GM12878 (cell line): ENCODE results near the gene GGACT. TPM values are rescaled to one million over a fixed set of nuclear protein-coding genes. Genes with fewer than 3 reads are reported as not detected.

Experiments used
- ATAC-seq: fragments of 200-7000 bp; cut with Tn5 transposase; 3 replicates; pipeline ENCODE4 v1.9.1; 2020; ENCODE audit warnings: mild to moderate bottlenecking, moderate library complexity
- BruUV-seq: library from RNA; stranded (reverse); fragments of 400-500 nt; replicated peaks from 2 replicates; lab custom pipeline; 2021; lab: Mats Ljungman, UMichigan
- CTCF ChIA-PET: fragments of 300-600 bp; sonication (Branson Sonifier 250); formaldehyde crosslinking; extraction: SDS; loops from one replicate; lab custom pipeline; 2021; ENCODE audit warnings: inconsistent platforms; lab: Yijun Ruan, JAX
- POLR2A ChIA-PET: fragments of 350-600 bp; formaldehyde crosslinking; extraction: SDS; loops from one replicate; lab custom pipeline; 2021; ENCODE audit warnings: inconsistent platforms; lab: Charles Lee
- RAD21 ChIA-PET: fragments of 300-600 bp; sonication (Branson Sonifier 250); formaldehyde crosslinking; loops from one replicate; lab custom pipeline; 2023; ENCODE audit warnings: antibody characterized with exemption; ENCODE audit not compliant: unreplicated experiment; lab: Charles Lee
- SMC1A ChIA-PET: fragments of 300-600 bp; sonication (Branson Sonifier 250); formaldehyde crosslinking; loops from one replicate; lab custom pipeline; 2023; ENCODE audit not compliant: unreplicated experiment, uncharacterized antibody; lab: Charles Lee
- DNase-seq: peaks from one replicate; pipeline ENCODE4 v3.0.0-alpha.2; 2011; ENCODE audit warnings: low read depth, low spot score
- FAIRE-seq: peaks from 3 replicates; lab custom pipeline; 2011; peaks lifted over from hg19 to GRCh38; lab: Jason Lieb, UNC
- H2AFZ ChIP-seq: 2 replicates; pipeline ENCODE4 v1.6.0; 2011; ENCODE audit warnings: low read depth, low read length, control low read depth; ENCODE audit not compliant: control insufficient read depth
- H3K27ac ChIP-seq: 2 replicates; pipeline ENCODE4 v1.5.1; 2011; ENCODE audit warnings: control low read depth; ENCODE audit not compliant: control insufficient read depth, insufficient read depth
- H3K27me3 ChIP-seq, 2 experiments: replicated peaks in 1 of 2; 2 replicates each; pipeline versions ENCODE4 v1.6.0 to v1.6.1; 2011; ENCODE audit warnings: low read length in 1 of 2; ENCODE audit not compliant: control insufficient read depth in 2 of 2, insufficient read depth in 2 of 2
- H3K36me3 ChIP-seq, 2 experiments: 2 replicates each; pipeline ENCODE4 v1.5.1; 2011; ENCODE audit warnings: low read length in 1 of 2; ENCODE audit not compliant: control insufficient read depth in 2 of 2, insufficient read depth in 2 of 2
- H3K4me1 ChIP-seq: 2 replicates; pipeline ENCODE4 v1.6.1; 2011; ENCODE audit warnings: mild to moderate bottlenecking, low read length, moderate library complexity, mixed read lengths; ENCODE audit not compliant: control insufficient read depth, insufficient read depth
- H3K4me2 ChIP-seq: 2 replicates; pipeline ENCODE4 v1.6.0; 2011; ENCODE audit warnings: control low read depth; ENCODE audit not compliant: control insufficient read depth, insufficient read depth
- H3K4me3 ChIP-seq: fragments of 200-600 bp; sonication (generic); 2 replicates; pipeline ENCODE4 v1.5.1; 2016
- H3K79me2 ChIP-seq: 2 replicates; pipeline ENCODE4 v1.6.0; 2011; ENCODE audit warnings: low read length; ENCODE audit not compliant: control insufficient read depth, insufficient read depth
- H3K9ac ChIP-seq: 2 replicates; pipeline ENCODE4 v1.8.0; 2011; ENCODE audit warnings: low read length, control low read depth, mixed read lengths; ENCODE audit not compliant: control insufficient read depth, insufficient read depth
- H3K9me3 ChIP-seq: replicated peaks from 3 replicates; pipeline ENCODE4 v1.5.1; 2011; ENCODE audit warnings: mild to moderate bottlenecking, low read length; ENCODE audit not compliant: control insufficient read depth, insufficient read depth
- H4K20me1 ChIP-seq: 2 replicates; pipeline ENCODE4 v1.6.0; 2011; ENCODE audit not compliant: control insufficient read depth, insufficient read depth
- CBX5 ChIP-seq: sonication (generic); IDR thresholded peaks from 2 replicates; pipeline ENCODE4 v1.6.1; 2016; ENCODE audit warnings: low read depth, moderate library complexity, mild to moderate bottlenecking, inconsistent platforms
- EGR1 ChIP-seq, 2 experiments: IDR thresholded peaks; 1 replicate in 1 of 2; 2 replicates in 1 of 2; pipeline ENCODE4 v1.6.1; 2011 to 2012; ENCODE audit warnings: low read depth in 2 of 2, low read length in 2 of 2, borderline replicate concordance in 1 of 2, mild to moderate bottlenecking in 1 of 2, moderate library complexity in 1 of 2
- IKZF1 ChIP-seq: fragments of 450-650 bp; conservative IDR thresholded peaks from 2 replicates; pipeline ENCODE4 v1.6.1; 2017; ENCODE audit warnings: antibody characterized with exemption, mild to moderate bottlenecking
- KAT2A ChIP-seq: conservative IDR thresholded peaks from 2 replicates; pipeline ENCODE4 v1.6.1; 2011; ENCODE audit warnings: low read depth, low read length; ENCODE audit not compliant: control insufficient read depth
- MEF2A ChIP-seq: IDR thresholded peaks from 2 replicates; pipeline ENCODE4 v1.6.1; 2011; ENCODE audit warnings: low read depth, mild to moderate bottlenecking, low read length, moderate library complexity; ENCODE audit not compliant: insufficient read depth
- MXI1 ChIP-seq: fragments of 150-350 bp; IDR thresholded peaks from 2 replicates; pipeline ENCODE4 v1.6.1; 2011; ENCODE audit warnings: low read depth, mild to moderate bottlenecking, inconsistent platforms, low read length, improper control_type of control experiment
- MYB ChIP-seq: fragments of 150-350 bp; IDR thresholded peaks from 2 replicates; pipeline ENCODE4 v1.6.1; 2014; ENCODE audit warnings: mild to moderate bottlenecking, low read depth, low read length, borderline replicate concordance
- POLR2AphosphoS5 ChIP-seq: IDR thresholded peaks from 2 replicates; pipeline ENCODE4 v1.6.1; 2011; ENCODE audit warnings: mild to moderate bottlenecking, low read length, inconsistent platforms
- RUNX3 ChIP-seq: IDR thresholded peaks from 2 replicates; pipeline ENCODE4 v1.6.1; 2012; ENCODE audit warnings: low read length, inconsistent platforms
- SMAD5 ChIP-seq: IDR thresholded peaks from 2 replicates; pipeline ENCODE4 v1.6.1; 2016; ENCODE audit warnings: antibody characterized with exemption, low read depth
- SRF ChIP-seq, 2 experiments: IDR thresholded peaks; 2 replicates each; pipeline ENCODE4 v1.6.1; 2011; ENCODE audit warnings: low read depth in 2 of 2, low read length in 2 of 2, mild to moderate bottlenecking in 1 of 2, moderate library complexity in 1 of 2
- TAF1 ChIP-seq: IDR thresholded peaks from 2 replicates; pipeline ENCODE4 v1.6.1; 2011; ENCODE audit warnings: mild to moderate bottlenecking, low read depth, low read length, borderline replicate concordance
- YBX1 ChIP-seq: fragments of 450-650 bp; IDR thresholded peaks from 2 replicates; pipeline ENCODE4 v1.6.1; 2016; ENCODE audit warnings: antibody characterized with exemption
- ZBED1 ChIP-seq: IDR thresholded peaks from 2 replicates; pipeline ENCODE4 v1.6.1; 2016; ENCODE audit warnings: borderline replicate concordance
- ZNF384 ChIP-seq: IDR thresholded peaks from 2 replicates; pipeline ENCODE4 v1.6.1; 2012; ENCODE audit warnings: low read depth, mild to moderate bottlenecking, low read length, improper control_type of control experiment, borderline replicate concordance
- ZZZ3 ChIP-seq: IDR thresholded peaks from 2 replicates; pipeline ENCODE4 v1.6.1; 2011; ENCODE audit warnings: low read depth; ENCODE audit not compliant: control insufficient read depth, insufficient read length
- WGBS: methylation state at CpG from one replicate; pipeline ENCODE4 v1.1.6; 2016; ENCODE audit warnings: low lambda C conversion rate; ENCODE audit not compliant: insufficient replicate concordance, insufficient coverage; ENCODE audit errors: missing lambda C conversion rate; 5-methylcytosine and 5-hydroxymethylcytosine counted together
- in situ Hi-C: fragments of 300-500 bp; cut with MboI; formaldehyde crosslinking; loops from 9 replicates; pipeline ENCODE4 v1.14.3; 2018; ENCODE audit warnings: mixed read lengths
- intact Hi-C: fragments of 100-400 bp; cut with micrococcal nuclease; formaldehyde crosslinking; loops from one replicate; pipeline ENCODE4 v1.14.2; 2022; ENCODE audit not compliant: unreplicated experiment
- polyA plus RNA-seq, 11 experiments: library from polyadenylated mRNA; depleted of rRNA in 4 of 11; unstranded in 6 of 11; stranded (reverse) in 5 of 11; fragments of >200 nt; fragmentation: Nextera tagmentation in 4 of 11; fragmentation: Illumina TruSeq in 1 of 11; extraction: Ambion mirVana in 4 of 11; extraction: Trizol in 1 of 11; gene quantifications; 1 replicate in 1 of 11; 2 replicates in 10 of 11; pipeline versions ENCODE4 v1.2.1 to v1.2.3, GENCODE V29; 2011 to 2016; ENCODE audit warnings: inconsistent platforms in 2 of 11, missing spikeins in 2 of 11, low read depth in 1 of 11
- total RNA-seq, 4 experiments: library from RNA; depleted of rRNA in 3 of 4; stranded (reverse); fragments of >200 nt in 3 of 4; fragmentation: Illumina TruSeq in 1 of 4; extraction: Trizol in 1 of 4; gene quantifications; 2 replicates each; pipeline versions ENCODE4 v1.2.1 to v1.2.3, GENCODE V29; 2013 to 2021
- TF ChIP-seq, protein P1 (sequence below): IDR thresholded peaks from 2 replicates; pipeline ENCODE4 v1.6.1; 2012; ENCODE audit warnings: low read depth, low read length, improper control_type of control experiment
- TF ChIP-seq, protein P2 (sequence below): fragments of 450-650 bp; IDR thresholded peaks from 2 replicates; pipeline ENCODE4 v1.6.1; 2018; ENCODE audit warnings: mild to moderate bottlenecking, low read depth, moderate library complexity; ENCODE audit not compliant: partially characterized antibody
- TF ChIP-seq, protein P3 (sequence below): fragments of 450-650 bp; formaldehyde crosslinking; IDR thresholded peaks from 2 replicates; pipeline ENCODE4 v1.4.0; 2020; ENCODE audit warnings: mild to moderate bottlenecking, moderate library complexity

GGACT gene
- total and polyA plus RNA-seq, 10 of the 15 experiments (the other 5 are each of a cell fraction or from before 2014, with no cell fraction given), result 0.61 to 8.8 (median 4.2) TPM

DNA sequence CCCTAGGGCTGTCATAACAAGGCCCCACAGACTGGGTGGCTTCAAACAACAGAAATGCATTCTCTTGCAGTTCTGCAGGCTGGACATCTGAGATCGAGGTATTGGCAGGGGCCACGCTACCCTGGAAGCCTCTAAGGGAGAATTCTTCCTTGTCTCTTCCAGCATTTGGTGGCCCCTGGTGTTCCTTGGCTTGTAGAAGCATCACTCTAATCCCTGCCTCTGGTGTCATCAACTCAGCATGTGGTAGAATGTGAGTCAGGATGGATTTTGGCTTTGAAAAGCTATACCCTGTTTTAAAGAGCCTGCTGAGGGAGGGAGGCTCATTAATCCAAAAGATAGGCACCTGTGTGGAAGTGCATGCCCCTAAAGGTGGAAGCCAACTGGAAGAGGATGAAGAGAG is 7.9 kb upstream of the GGACT start:
- WGBS, result 63% methylated on average over 2 of the region's 2 CpGs
- H3K9me3 ChIP-seq, result no peaks in the 10 kb centered on the region
- H3K4me2 ChIP-seq, result no peak overlapping the region
- no peak overlapping the region for H3K4me3 ChIP-seq
- ATAC-seq (no peak), FAIRE-seq (no peak), DNase-seq (no peak)
- ChIA-PET RAD21 (no interaction called here), SMC1A (interaction anchor here (1.5 kb wide), 1 partner anchor 9 kb away, joined by 4 read pairs; no protein-coding TSS in a partner anchor), CTCF (interaction anchor here (1.6 kb wide), 1 partner anchor 21 kb away, joined by 3 read pairs; no protein-coding TSS in a partner anchor), POLR2A (no interaction called here)
- no peak overlapping the region for H2AFZ ChIP-seq
- intact Hi-C loops (no loop called here), in situ Hi-C loops (no loop called here)
- H3K4me1 ChIP-seq, result no peaks in the 10 kb centered on the region
- H3K36me3 ChIP-seq, result no peaks in the 10 kb centered on the region
- no peaks in the 10 kb centered on the region for H3K79me2 ChIP-seq
- no TSS peak for BruUV-seq
- no peaks in the 10 kb centered on the region for H4K20me1 ChIP-seq
- no peaks in the 10 kb centered on the region for H3K27me3 ChIP-seq
- H3K27ac ChIP-seq, result no peak overlapping the region
- no peak overlapping the region for H3K9ac ChIP-seq
- TF ChIP-seq KAT2A (no peak), ZZZ3 (no peak), MXI1 (no peak), RUNX3 (no peak), SRF (IDR thresholded peaks at IDR 0.05; ENCODE audit: low read depth in 2 of 2, low read length in 2 of 2) (no peak), ZNF384 (no peak), TAF1 (no peak), IKZF1 (no peak), CBX5 (no peak), ZBED1 (no peak), MYB (no peak), POLR2AphosphoS5 (no peak), EGR1 (IDR thresholded peaks at IDR 0.05; ENCODE audit: borderline replicate concordance in 1 of 2, low read depth in 2 of 2, low read length in 2 of 2) (no peak), MEF2A (no peak), SMAD5 (no peak), YBX1 (no peak)
- TF ChIP-seq, protein P1, sequence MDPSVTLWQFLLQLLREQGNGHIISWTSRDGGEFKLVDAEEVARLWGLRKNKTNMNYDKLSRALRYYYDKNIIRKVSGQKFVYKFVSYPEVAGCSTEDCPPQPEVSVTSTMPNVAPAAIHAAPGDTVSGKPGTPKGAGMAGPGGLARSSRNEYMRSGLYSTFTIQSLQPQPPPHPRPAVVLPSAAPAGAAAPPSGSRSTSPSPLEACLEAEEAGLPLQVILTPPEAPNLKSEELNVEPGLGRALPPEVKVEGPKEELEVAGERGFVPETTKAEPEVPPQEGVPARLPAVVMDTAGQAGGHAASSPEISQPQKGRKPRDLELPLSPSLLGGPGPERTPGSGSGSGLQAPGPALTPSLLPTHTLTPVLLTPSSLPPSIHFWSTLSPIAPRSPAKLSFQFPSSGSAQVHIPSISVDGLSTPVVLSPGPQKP, result no peak
- TF ChIP-seq, protein P2, sequence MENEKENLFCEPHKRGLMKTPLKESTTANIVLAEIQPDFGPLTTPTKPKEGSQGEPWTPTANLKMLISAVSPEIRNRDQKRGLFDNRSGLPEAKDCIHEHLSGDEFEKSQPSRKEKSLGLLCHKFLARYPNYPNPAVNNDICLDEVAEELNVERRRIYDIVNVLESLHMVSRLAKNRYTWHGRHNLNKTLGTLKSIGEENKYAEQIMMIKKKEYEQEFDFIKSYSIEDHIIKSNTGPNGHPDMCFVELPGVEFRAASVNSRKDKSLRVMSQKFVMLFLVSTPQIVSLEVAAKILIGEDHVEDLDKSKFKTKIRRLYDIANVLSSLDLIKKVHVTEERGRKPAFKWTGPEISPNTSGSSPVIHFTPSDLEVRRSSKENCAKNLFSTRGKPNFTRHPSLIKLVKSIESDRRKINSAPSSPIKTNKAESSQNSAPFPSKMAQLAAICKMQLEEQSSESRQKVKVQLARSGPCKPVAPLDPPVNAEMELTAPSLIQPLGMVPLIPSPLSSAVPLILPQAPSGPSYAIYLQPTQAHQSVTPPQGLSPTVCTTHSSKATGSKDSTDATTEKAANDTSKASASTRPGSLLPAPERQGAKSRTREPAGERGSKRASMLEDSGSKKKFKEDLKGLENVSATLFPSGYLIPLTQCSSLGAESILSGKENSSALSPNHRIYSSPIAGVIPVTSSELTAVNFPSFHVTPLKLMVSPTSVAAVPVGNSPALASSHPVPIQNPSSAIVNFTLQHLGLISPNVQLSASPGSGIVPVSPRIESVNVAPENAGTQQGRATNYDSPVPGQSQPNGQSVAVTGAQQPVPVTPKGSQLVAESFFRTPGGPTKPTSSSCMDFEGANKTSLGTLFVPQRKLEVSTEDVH, result no peak
- TF ChIP-seq, protein P3, sequence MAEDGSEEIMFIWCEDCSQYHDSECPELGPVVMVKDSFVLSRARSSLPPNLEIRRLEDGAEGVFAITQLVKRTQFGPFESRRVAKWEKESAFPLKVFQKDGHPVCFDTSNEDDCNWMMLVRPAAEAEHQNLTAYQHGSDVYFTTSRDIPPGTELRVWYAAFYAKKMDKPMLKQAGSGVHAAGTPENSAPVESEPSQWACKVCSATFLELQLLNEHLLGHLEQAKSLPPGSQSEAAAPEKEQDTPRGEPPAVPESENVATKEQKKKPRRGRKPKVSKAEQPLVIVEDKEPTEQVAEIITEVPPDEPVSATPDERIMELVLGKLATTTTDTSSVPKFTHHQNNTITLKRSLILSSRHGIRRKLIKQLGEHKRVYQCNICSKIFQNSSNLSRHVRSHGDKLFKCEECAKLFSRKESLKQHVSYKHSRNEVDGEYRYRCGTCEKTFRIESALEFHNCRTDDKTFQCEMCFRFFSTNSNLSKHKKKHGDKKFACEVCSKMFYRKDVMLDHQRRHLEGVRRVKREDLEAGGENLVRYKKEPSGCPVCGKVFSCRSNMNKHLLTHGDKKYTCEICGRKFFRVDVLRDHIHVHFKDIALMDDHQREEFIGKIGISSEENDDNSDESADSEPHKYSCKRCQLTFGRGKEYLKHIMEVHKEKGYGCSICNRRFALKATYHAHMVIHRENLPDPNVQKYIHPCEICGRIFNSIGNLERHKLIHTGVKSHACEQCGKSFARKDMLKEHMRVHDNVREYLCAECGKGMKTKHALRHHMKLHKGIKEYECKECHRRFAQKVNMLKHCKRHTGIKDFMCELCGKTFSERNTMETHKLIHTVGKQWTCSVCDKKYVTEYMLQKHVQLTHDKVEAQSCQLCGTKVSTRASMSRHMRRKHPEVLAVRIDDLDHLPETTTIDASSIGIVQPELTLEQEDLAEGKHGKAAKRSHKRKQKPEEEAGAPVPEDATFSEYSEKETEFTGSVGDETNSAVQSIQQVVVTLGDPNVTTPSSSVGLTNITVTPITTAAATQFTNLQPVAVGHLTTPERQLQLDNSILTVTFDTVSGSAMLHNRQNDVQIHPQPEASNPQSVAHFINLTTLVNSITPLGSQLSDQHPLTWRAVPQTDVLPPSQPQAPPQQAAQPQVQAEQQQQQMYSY, result no peak
